Calu3 (cell line): ENCODE measurements around the gene FADS1. TPM values are rescaled to one million over a fixed set of nuclear protein-coding genes. Genes with fewer than 3 reads are reported as not detected.

Source experiments
- BruUV-seq: library from RNA; stranded (reverse); fragments of 400-500 nt; replicated peaks from 2 replicates; lab custom pipeline; 2021; lab: Mats Ljungman, UMichigan
- CTCF ChIA-PET: fragments of 300-600 bp; sonication (Branson Sonifier 250); formaldehyde crosslinking; loops from one replicate; lab custom pipeline; 2022; ENCODE audit warnings: antibody characterized with exemption; lab: Charles Lee
- DNase-seq: peaks from one replicate; pipeline ENCODE4 v3.0.0; 2022
- H3K27ac Mint-ChIP-seq: one replicate; pipeline ENCODE4 v1.8.0; 2022; ENCODE audit warnings: mixed read lengths; ENCODE audit not compliant: unreplicated experiment
- H3K27me3 Mint-ChIP-seq: one replicate; pipeline ENCODE4 v1.8.0; 2022; ENCODE audit warnings: mixed read lengths; ENCODE audit not compliant: unreplicated experiment
- H3K36me3 Mint-ChIP-seq: one replicate; pipeline ENCODE4 v1.8.0; 2022; ENCODE audit warnings: mild to moderate bottlenecking, moderate library complexity, mixed read lengths; ENCODE audit not compliant: insufficient read depth, unreplicated experiment
- H3K4me1 Mint-ChIP-seq: one replicate; pipeline ENCODE4 v1.8.0; 2022; ENCODE audit warnings: mild to moderate bottlenecking, low read depth, mixed read lengths; ENCODE audit not compliant: unreplicated experiment
- H3K4me3 Mint-ChIP-seq: one replicate; pipeline ENCODE4 v1.8.0; 2022; ENCODE audit warnings: mild to moderate bottlenecking, low read depth, moderate library complexity, mixed read lengths; ENCODE audit not compliant: unreplicated experiment
- H3K9me3 Mint-ChIP-seq: one replicate; pipeline ENCODE4 v1.8.0; 2022; ENCODE audit warnings: low read depth, mixed read lengths; ENCODE audit not compliant: unreplicated experiment
- CTCF ChIP-seq: fragments of 200-600 bp; IDR thresholded peaks from one replicate; pipeline ENCODE4 v1.8.0; 2022; ENCODE audit warnings: antibody characterized with exemption; ENCODE audit not compliant: unreplicated experiment
- intact Hi-C: fragments of 100-400 bp; cut with micrococcal nuclease; formaldehyde crosslinking; loops from one replicate; pipeline ENCODE4 v1.10.0; 2022; ENCODE audit not compliant: unreplicated experiment
- total RNA-seq: library from RNA; stranded (reverse); gene quantifications from 2 replicates; pipeline ENCODE4 v1.2.3, GENCODE V29; 2022

FADS1 gene
- total RNA-seq, 1 experiment from 2014 or later: 74.1 TPM

GRCh38 chr11:61752117-61752924 is 64.5 kb downstream of the FADS1 start, which contains the start of gene MYRF:
MYRF (plus strand) TSS chr11:61752636; CDS start chr11:61752745, 109 bp downstream.
- H3K27me3 Mint-ChIP-seq: no peaks in the 10 kb centered on the region
- H3K9me3 Mint-ChIP-seq: no peaks in the 10 kb centered on the region
- H3K36me3 Mint-ChIP-seq: peaks cover 48% of the 10 kb centered on the region
- peaks cover 53% of the 10 kb centered on the region for H3K4me1 Mint-ChIP-seq
- peak; percentile 32 for TF ChIP-seq CTCF
- peak within 1 kb of the TSS; percentile 99 for H3K4me3 Mint-ChIP-seq
- CTCF ChIA-PET: interaction anchor here (1.1 kb wide), 1 partner anchor 36 kb away, joined by 8 read pairs; no protein-coding TSS in a partner anchor
- peak within 1 kb of the TSS; percentile 94 for H3K27ac Mint-ChIP-seq
- BruUV-seq: no TSS peak
- DNase-seq: peak; percentile 80
- intact Hi-C loops: no loop called here

- Mint-ChIP-seq H3K27me3 (no peaks in the 10 kb centered on the region), H3K4me3 (peak overlapping the region; percentile 99), H3K9me3 (no peaks in the 10 kb centered on the region), H3K36me3 (peaks cover 40% of the 10 kb centered on the region), H3K27ac (no peak overlapping the region), H3K4me1 (peaks cover 43% of the 10 kb centered on the region)
- no TSS peak for BruUV-seq
- intact Hi-C loops: no loop called here
- no peak for DNase-seq
- TF ChIP-seq CTCF: no peak
- CTCF ChIA-PET: interaction anchor here (0.6 kb wide), 1 partner anchor 24 kb away, joined by 8 read pairs; no protein-coding TSS in a partner anchor
Measured at GRCh38 chr11:61751384-61751783, 65.4 kb downstream of the FADS1 start.

- Mint-ChIP-seq H3K36me3 (peaks cover 39% of the 10 kb centered on the region), H3K27ac (no peak overlapping the region), H3K27me3 (no peaks in the 10 kb centered on the region), H3K4me1 (peaks cover 37% of the 10 kb centered on the region), H3K4me3 (peak overlapping the region; percentile 99), H3K9me3 (no peaks in the 10 kb centered on the region)
- intact Hi-C loops: no loop called here
- no peak for DNase-seq
- CTCF ChIA-PET: interaction anchor here (0.9 kb wide), 1 partner anchor 41 kb away, joined by 3 read pairs; no protein-coding TSS in a partner anchor
- TF ChIP-seq CTCF: no peak
- BruUV-seq: no TSS peak
Measured at GRCh38 chr11:61750631-61751273, 66.1 kb downstream of the FADS1 start.

Other genes with a start within 250 kb of the FADS1 start
- 4.4 and 6.3 TPM in 2 replicates for gene SYT7, start 235.9 kb downstream of the FADS1 start, total RNA-seq
- gene DAGLA, start 136.6 kb downstream of the FADS1 start, total RNA-seq: 7.5 and 9.0 TPM in 2 replicates
- gene MYRF, start 64.4 kb downstream of the FADS1 start, total RNA-seq: 91.4 and 139 TPM in 2 replicates
- 140 and 146 TPM in 2 replicates for gene TMEM258, start 24.4 kb downstream of the FADS1 start, total RNA-seq
- 72.4 TPM in 2 replicates for gene FEN1, start 24.1 kb downstream of the FADS1 start, total RNA-seq
- gene FADS2, start 11.3 kb upstream of the FADS1 start, total RNA-seq: 8.5 and 19.2 TPM in 2 replicates
- 19.7 and 20.5 TPM in 2 replicates for gene FADS3, start 74.5 kb upstream of the FADS1 start, total RNA-seq
- 0.76 and 2.4 TPM in 2 replicates for gene RAB3IL1, start 100.6 kb upstream of the FADS1 start, total RNA-seq
- 0.78 and 1.1 TPM in 2 replicates for gene BEST1, start 133.3 kb upstream of the FADS1 start, total RNA-seq
- gene FTH1, start 150.6 kb upstream of the FADS1 start, total RNA-seq: 1,555 and 1,627 TPM in 2 replicates